Ishikawa (cell line): Measurements from ENCODE around the gene SLC6A19.

Experiments
- EP300 ChIP-seq: IDR thresholded peaks from 2 replicates; pipeline ENCODE4 v1.6.1; 2012; ENCODE audit warnings: borderline replicate concordance
- RAD21 ChIP-seq: IDR thresholded peaks from 2 replicates; pipeline ENCODE4 v1.6.1; 2012; ENCODE audit warnings: low read depth
- REST ChIP-seq: IDR thresholded peaks from 2 replicates; pipeline ENCODE4 v1.6.1; 2012; ENCODE audit warnings: low read depth, mild to moderate bottlenecking
- YY1 ChIP-seq: IDR thresholded peaks from 2 replicates; pipeline ENCODE4 v1.6.1; 2012; ENCODE audit warnings: low read depth

DNA sequence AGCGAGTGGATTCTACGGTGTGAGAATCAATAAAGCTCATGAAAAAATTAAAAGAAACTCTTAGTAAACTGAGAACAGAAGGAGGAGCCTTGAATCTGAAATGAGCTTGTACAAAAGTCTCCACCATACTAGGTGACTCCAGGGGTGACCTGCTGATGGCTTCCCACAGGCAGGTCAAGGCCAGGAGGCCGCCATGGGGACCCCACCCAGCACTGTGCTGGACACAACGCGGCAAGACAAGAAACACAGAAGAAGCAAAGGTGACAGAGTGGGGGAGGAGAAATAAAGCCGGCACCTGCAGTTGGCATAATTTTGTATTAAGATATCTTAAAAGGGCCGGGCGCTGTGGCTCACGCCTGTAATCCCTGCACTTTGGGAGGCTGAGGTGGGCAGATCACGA lies 12.1 kb upstream of the SLC6A19 start:
- TF ChIP-seq YY1 (no peak), EP300 (no peak), RAD21 (no peak), REST (no peak)
